ENCODE data around the gene QRFP. TPM values are rescaled to one million over a fixed set of nuclear protein-coding genes. Genes with fewer than 3 reads are reported as not detected.

The QRFP gene
- total RNA-seq, 6 experiments from 2014 or later, result not detected

- Mint-ChIP-seq H3K4me1 (ENCODE audit: low read depth) (0 out of 2 replicates have a peak, but pooled peaks cover 4% of the 10 kb centered on the region), H3K27ac (no peak overlapping the region), H3K9me3 (no peaks in the 10 kb centered on the region), H3K4me3 (no peak overlapping the region), H3K36me3 (ENCODE audit: low read depth) (peaks cover 20% of the 10 kb centered on the region), H3K27me3 (ENCODE audit: insufficient read depth) (peaks cover 3% of the 10 kb centered on the region)
- TF ChIP-seq, protein P1, sequence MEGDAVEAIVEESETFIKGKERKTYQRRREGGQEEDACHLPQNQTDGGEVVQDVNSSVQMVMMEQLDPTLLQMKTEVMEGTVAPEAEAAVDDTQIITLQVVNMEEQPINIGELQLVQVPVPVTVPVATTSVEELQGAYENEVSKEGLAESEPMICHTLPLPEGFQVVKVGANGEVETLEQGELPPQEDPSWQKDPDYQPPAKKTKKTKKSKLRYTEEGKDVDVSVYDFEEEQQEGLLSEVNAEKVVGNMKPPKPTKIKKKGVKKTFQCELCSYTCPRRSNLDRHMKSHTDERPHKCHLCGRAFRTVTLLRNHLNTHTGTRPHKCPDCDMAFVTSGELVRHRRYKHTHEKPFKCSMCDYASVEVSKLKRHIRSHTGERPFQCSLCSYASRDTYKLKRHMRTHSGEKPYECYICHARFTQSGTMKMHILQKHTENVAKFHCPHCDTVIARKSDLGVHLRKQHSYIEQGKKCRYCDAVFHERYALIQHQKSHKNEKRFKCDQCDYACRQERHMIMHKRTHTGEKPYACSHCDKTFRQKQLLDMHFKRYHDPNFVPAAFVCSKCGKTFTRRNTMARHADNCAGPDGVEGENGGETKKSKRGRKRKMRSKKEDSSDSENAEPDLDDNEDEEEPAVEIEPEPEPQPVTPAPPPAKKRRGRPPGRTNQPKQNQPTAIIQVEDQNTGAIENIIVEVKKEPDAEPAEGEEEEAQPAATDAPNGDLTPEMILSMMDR (IDR thresholded peaks at IDR 0.05), result no peak
- no peak for DNase-seq
Measured at GRCh38 chr9:130872093-130872492, 24.5 kb downstream of the QRFP start.

DNA sequence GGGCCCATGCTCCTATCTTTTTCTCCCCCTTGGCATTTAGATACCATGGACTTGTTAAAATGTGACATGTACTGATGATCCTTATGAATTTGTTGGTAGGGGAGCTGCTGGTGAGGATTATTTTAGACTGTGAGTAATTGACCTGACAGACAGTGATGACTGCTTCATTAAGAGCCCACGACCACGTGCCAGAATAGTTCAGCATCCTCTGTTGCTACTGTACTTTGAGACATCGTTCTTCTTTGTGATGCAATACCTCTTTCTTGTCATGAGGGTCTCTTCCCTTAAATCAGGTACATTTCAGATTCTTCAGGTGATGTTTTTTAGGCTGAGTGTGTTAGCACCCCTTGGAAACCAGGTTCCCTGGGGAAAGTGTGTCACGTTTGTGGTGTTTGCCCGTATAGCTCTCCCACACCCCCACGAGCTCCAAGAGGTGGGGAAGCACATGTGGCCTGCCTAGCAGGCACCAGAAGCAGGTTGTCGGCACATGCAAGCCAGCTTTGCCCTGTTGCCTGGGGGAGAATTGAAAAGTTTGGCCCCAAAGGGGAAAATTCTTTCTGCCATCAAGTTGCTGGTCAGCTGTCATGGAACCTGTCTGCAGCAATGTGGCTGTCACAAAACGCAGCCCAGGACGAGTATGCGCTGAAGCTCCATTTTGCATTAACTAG lies 25.1 kb downstream of the QRFP start:
- TF ChIP-seq, protein P1 (IDR thresholded peaks at IDR 0.05), result no peak
- H3K4me3 Mint-ChIP-seq, result no peak overlapping the region
- H3K27me3 Mint-ChIP-seq (ENCODE audit: insufficient read depth), result peaks cover 3% of the 10 kb centered on the region
- peaks cover 8% of the 10 kb centered on the region for H3K4me1 Mint-ChIP-seq (ENCODE audit: low read depth)
- H3K27ac Mint-ChIP-seq, result no peak overlapping the region
- H3K36me3 Mint-ChIP-seq (ENCODE audit: low read depth), result peaks cover 20% of the 10 kb centered on the region
- H3K9me3 Mint-ChIP-seq, result no peaks in the 10 kb centered on the region
- no peak for DNase-seq

DNA sequence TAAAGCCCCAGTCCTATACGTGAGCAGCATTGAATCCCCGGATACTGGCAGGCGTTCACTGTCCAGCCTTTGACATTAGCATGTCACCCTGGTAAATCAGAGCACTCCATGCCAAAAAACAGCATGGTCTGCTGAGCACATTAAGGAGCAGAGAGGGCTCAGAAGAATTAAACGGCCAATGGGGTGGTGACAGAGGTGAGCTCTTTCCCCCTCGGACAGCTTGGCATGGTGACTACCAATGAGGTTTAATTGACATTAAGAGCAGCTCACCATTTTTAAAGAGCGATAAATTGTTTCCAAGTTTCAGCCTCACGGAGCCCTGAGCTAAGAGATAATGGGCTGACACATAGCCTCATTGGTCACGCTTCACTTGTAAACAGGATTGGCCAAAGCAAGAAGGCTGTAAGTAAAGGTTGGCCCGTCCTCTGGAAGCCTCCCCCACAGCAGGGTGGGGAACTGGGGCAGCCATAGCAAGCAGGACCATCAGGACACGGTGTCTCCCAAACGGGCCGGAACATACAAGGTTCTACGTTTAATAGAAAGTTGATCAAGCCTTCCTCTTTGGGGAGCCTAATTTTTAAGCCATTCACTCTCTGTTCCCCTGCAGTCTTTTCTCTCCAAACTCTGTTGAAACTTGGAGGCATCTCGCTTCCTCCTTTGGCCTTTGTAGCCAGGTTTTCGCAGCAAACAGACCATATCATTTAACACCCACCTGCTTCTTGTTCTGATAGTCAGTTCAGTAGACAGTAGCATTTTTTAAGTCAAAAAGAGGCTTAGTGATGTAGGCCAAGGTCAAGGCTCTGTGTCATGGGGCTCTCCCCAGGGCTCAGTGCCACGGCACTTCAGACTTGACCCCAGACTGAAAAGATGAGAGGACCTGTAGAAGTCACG lies 25.9 kb downstream of the QRFP start:
- Mint-ChIP-seq H3K9me3 (no peaks in the 10 kb centered on the region), H3K27ac (no peak overlapping the region), H3K4me1 (ENCODE audit: low read depth) (peaks cover 14% of the 10 kb centered on the region), H3K4me3 (no peak overlapping the region), H3K27me3 (ENCODE audit: insufficient read depth) (peaks cover 3% of the 10 kb centered on the region), H3K36me3 (ENCODE audit: low read depth) (peaks cover 20% of the 10 kb centered on the region)
- no peak for DNase-seq
- TF ChIP-seq, protein P1 (IDR thresholded peaks at IDR 0.05), result no peak

- no peak for DNase-seq
- H3K27ac Mint-ChIP-seq, result no peak overlapping the region
Measured at GRCh38 chr9:130869250-130869649, 27.4 kb downstream of the QRFP start.

DNA sequence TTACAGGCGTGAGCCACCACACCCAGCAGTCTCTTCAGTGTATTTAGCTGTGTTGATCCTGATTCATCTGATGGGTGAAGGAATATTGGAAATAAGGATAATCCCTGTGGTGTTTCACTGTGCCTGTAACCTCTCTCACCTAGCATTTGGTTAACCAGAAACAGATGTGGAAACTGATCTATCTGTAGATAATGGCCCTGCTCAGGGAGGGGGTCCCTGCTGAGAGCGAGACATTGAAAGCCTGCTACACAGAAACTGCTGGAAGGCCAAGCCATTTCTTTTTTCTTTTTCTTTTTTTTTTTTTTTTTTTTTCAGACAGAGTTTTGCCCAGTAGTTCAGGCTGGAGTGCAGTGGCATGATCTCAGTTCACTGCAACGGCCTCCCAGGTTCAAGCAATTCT lies 28.4 kb downstream of the QRFP start:
- TF ChIP-seq, protein P1 (IDR thresholded peaks at IDR 0.05), result no peak
- peaks cover 3% of the 10 kb centered on the region for H3K27me3 Mint-ChIP-seq (ENCODE audit: insufficient read depth)
- no peak overlapping the region for H3K4me3 Mint-ChIP-seq
- peaks cover 14% of the 10 kb centered on the region for H3K36me3 Mint-ChIP-seq (ENCODE audit: low read depth)
- no peaks in the 10 kb centered on the region for H3K9me3 Mint-ChIP-seq
- DNase-seq, result no peak
- H3K4me1 Mint-ChIP-seq (ENCODE audit: low read depth), result peaks cover 19% of the 10 kb centered on the region
- no peak overlapping the region for H3K27ac Mint-ChIP-seq

More at GRCh38 chr9:130869250-130869649, 27.4 kb downstream of the QRFP start:
- Mint-ChIP-seq H3K4me1 (ENCODE audit: low read depth) (peaks cover 14% of the 10 kb centered on the region), H3K36me3 (ENCODE audit: low read depth) (peaks cover 15% of the 10 kb centered on the region), H3K4me3 (no peak overlapping the region), H3K9me3 (no peaks in the 10 kb centered on the region), H3K27me3 (ENCODE audit: insufficient read depth) (peaks cover 3% of the 10 kb centered on the region)
- TF ChIP-seq, protein P1 (IDR thresholded peaks at IDR 0.05), result no peak
